Urothelium cell line (cell line): ENCODE results near the gene IGSF22.

Experiments
- DNase-seq: peaks from one replicate; pipeline ENCODE4 v3.0.0; 2011; ENCODE audit warnings: low spot score, mixed read lengths
- FAIRE-seq: peaks from 2 replicates; lab custom pipeline; 2011; peaks lifted over from hg19 to GRCh38; lab: Jason Lieb, UNC

The IGSF22 gene

GRCh38 chr11:18715476-18715875 is 10.5 kb downstream of the IGSF22 start:
- no peak for DNase-seq

GRCh38 chr11:18714443-18714780 is 11.6 kb downstream of the IGSF22 start:
- no peak for DNase-seq

More at GRCh38 chr11:18715476-18715875, 10.5 kb downstream of the IGSF22 start:
- FAIRE-seq: peak; percentile 70

GRCh38 chr11:18713646-18714442 is 12.1 kb downstream of the IGSF22 start:
- no peak for FAIRE-seq
- DNase-seq: no peak

More at GRCh38 chr11:18714443-18714780, 11.6 kb downstream of the IGSF22 start:
- no peak for FAIRE-seq

- no peak for FAIRE-seq
- no peak for DNase-seq
Observed at GRCh38 chr11:18710545-18710944, 15.4 kb downstream of the IGSF22 start.

- DNase-seq: no peak
- FAIRE-seq: no peak
Observed at GRCh38 chr11:18709414-18709813, 16.6 kb downstream of the IGSF22 start.

GRCh38 chr11:18707811-18708340 is 18.1 kb downstream of the IGSF22 start:
- DNase-seq: no peak
- no peak for FAIRE-seq

- no peak for DNase-seq
- FAIRE-seq: no peak
Observed at GRCh38 chr11:18706330-18707243, 19.4 kb downstream of the IGSF22 start.

GRCh38 chr11:18705651-18706281 is 20.2 kb downstream of the IGSF22 start:
- FAIRE-seq: no peak
- no peak for DNase-seq

GRCh38 chr11:18704698-18705097 is 21.3 kb downstream of the IGSF22 start:
- DNase-seq (no peak), FAIRE-seq (no peak)

- FAIRE-seq: no peak
- no peak for DNase-seq
Observed at GRCh38 chr11:18704045-18704645, 21.8 kb downstream of the IGSF22 start.

- DNase-seq (no peak), FAIRE-seq (no peak)
Observed at GRCh38 chr11:18703001-18703763, 22.8 kb downstream of the IGSF22 start.

- no peak for DNase-seq
- FAIRE-seq: no peak
Observed at GRCh38 chr11:18701614-18702216, 24.3 kb downstream of the IGSF22 start.

- FAIRE-seq (no peak), DNase-seq (no peak)
Observed at GRCh38 chr11:18700872-18701271, 25.1 kb downstream of the IGSF22 start.

GRCh38 chr11:18700375-18700774 is 25.6 kb downstream of the IGSF22 start:
- FAIRE-seq (no peak), DNase-seq (peak; percentile 20)

GRCh38 chr11:18699848-18700261 is 26.1 kb downstream of the IGSF22 start:
- DNase-seq: no peak
- FAIRE-seq: no peak

GRCh38 chr11:18699269-18699596 is 26.8 kb downstream of the IGSF22 start:
- FAIRE-seq (no peak), DNase-seq (no peak)

GRCh38 chr11:18698341-18699268 is 27.4 kb downstream of the IGSF22 start, which contains the start of gene TMEM86A:
TSS of gene TMEM86A (plus strand) at chr11:18698779. CDS start at chr11:18698887, 108 bp downstream.
- DNase-seq (peak; percentile 98), FAIRE-seq (peak; percentile 9)

GRCh38 chr11:18697576-18697975 is 28.4 kb downstream of the IGSF22 start:
- FAIRE-seq: no peak

More at GRCh38 chr11:18697576-18697975, 28.4 kb downstream of the IGSF22 start:
- no peak for DNase-seq
